Duodenal mucosa (tissue), 2 donors: ENCODE results near the gene BICD1.

Source experiments
- H3K27ac ChIP-seq: one replicate; pipeline ENCODE4 v1.7.0; 2013; ENCODE audit warnings: low read depth, low read length
- H3K27me3 ChIP-seq, 2 donors: one replicate each; pipeline ENCODE4 v1.7.0; 2013; ENCODE audit warnings: low read length in 2 of 2, control low read depth in 1 of 2; ENCODE audit not compliant: insufficient read depth in 2 of 2, control insufficient read depth in 1 of 2
- H3K36me3 ChIP-seq, 2 donors: one replicate each; pipeline ENCODE4 v1.7.0; 2013; ENCODE audit warnings: low read length in 2 of 2, control low read depth in 1 of 2; ENCODE audit not compliant: insufficient read depth in 2 of 2, control insufficient read depth in 1 of 2
- H3K4me1 ChIP-seq, 2 donors: one replicate each; pipeline ENCODE4 v1.7.0; 2013; ENCODE audit warnings: low read length in 2 of 2, control low read depth in 1 of 2; ENCODE audit not compliant: insufficient read depth in 2 of 2, control insufficient read depth in 1 of 2
- H3K4me3 ChIP-seq, 2 donors: one replicate each; pipeline ENCODE4 v1.7.0; 2013; ENCODE audit warnings: low read length in 2 of 2, low read depth in 1 of 2
- H3K9ac ChIP-seq, 2 donors: one replicate each; pipeline ENCODE4 v1.7.0; 2013; ENCODE audit warnings: low read length in 2 of 2, low read depth in 1 of 2
- H3K9me3 ChIP-seq, 2 donors: one replicate each; pipeline ENCODE4 v1.7.0; 2013; ENCODE audit warnings: low read length in 2 of 2, control low read depth in 1 of 2; ENCODE audit not compliant: control insufficient read depth in 1 of 2

BICD1 gene

DNA sequence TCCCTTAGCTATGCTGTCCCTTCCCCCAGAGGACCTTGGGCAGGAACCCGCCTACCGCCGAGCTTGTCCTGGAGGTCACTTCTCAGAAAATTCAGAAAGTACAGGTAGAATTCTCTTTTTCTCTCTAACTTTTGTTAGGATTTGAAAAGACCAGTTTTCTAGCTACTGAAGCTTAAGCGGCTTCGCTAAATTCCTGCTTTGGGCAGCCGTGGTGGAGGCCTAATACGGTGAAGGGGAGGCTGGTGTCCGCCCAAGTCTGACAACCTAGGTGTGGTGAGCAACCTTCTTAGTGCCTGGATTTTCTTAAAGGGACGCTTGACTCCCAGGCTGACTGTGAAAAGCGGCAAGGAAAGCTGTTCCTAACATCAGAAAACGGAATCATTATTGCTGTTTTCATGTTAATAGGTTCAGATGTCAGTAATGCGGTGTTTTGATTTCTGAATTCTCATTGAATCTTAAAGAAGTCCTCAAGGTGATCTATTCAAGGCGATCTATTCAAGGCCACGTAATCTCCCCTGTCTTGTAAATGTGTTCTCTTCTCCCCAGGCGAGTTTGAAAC, 293.5 kb downstream of the BICD1 start:
- peak overlapping the region; percentile 69 to 95 for H3K9ac ChIP-seq
- H3K4me1 ChIP-seq = peaks cover 14 to 17% of the 10 kb centered on the region in 2 donors
- H3K27ac ChIP-seq = peak overlapping the region; percentile 92
- peaks cover 0 to 3% of the 10 kb centered on the region in 2 donors for H3K27me3 ChIP-seq
- H3K4me3 ChIP-seq = peak overlapping the region; percentile 89 to 91
- no peaks in the 10 kb centered on the region for H3K9me3 ChIP-seq
- H3K36me3 ChIP-seq = no peaks in the 10 kb centered on the region

DNA sequence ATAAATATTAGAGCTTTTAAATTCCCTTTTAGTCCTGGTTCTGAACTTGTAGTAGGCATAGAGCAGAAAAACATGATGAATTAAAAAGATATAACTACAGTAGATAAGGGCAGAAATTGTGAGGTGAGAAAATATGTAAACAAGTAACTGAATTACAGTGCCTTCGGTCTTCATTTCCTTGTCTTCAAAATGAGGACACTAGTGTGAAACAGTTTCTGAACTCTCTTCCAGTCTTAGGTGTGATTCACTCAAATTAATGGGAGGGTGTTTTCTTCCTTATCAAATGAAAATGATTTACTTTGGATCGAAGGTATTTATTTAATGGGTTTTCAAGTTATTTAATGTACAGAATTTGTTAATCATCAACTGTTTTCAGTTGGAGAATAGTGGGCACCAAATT, 294.2 kb downstream of the BICD1 start:
- Histone ChIP-seq H3K27me3 (peaks cover 0 to 3% of the 10 kb centered on the region in 2 donors), H3K36me3 (no peaks in the 10 kb centered on the region), H3K27ac (peak overlapping the region; percentile 92), H3K9ac (peak overlapping the region; percentile 69 to 95), H3K4me1 (peaks cover 14 to 17% of the 10 kb centered on the region in 2 donors), H3K4me3 (peak overlapping the region; percentile 89 to 91), H3K9me3 (no peaks in the 10 kb centered on the region)

DNA sequence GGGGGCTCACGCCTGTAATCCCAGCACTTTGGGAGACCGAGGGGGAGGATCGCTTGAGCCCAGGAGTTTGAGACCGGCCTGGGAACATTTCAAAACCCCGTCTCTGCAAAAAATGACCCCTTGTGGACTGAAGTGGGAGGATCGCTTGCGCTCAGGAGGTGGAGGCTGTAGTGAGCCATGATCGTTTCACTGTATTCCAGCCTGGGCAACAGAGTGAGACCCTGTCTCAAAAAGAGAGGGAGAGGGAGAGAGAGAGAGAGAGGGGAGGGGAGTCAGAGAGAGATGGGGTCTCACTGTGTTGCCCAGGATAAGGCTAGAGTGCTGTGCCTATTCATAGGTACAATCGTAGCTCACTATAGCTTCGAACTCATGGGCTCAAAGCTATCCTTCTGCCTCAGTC, 295.5 kb downstream of the BICD1 start:
- no peak overlapping the region for H3K9ac ChIP-seq
- peak overlapping the region; percentile 17 to 40 for H3K4me3 ChIP-seq
- H3K27me3 ChIP-seq = peaks cover 0 to 3% of the 10 kb centered on the region in 2 donors
- no peaks in the 10 kb centered on the region for H3K36me3 ChIP-seq
- H3K4me1 ChIP-seq = peaks cover 14 to 17% of the 10 kb centered on the region in 2 donors
- H3K9me3 ChIP-seq = no peaks in the 10 kb centered on the region
- no peak overlapping the region for H3K27ac ChIP-seq

DNA sequence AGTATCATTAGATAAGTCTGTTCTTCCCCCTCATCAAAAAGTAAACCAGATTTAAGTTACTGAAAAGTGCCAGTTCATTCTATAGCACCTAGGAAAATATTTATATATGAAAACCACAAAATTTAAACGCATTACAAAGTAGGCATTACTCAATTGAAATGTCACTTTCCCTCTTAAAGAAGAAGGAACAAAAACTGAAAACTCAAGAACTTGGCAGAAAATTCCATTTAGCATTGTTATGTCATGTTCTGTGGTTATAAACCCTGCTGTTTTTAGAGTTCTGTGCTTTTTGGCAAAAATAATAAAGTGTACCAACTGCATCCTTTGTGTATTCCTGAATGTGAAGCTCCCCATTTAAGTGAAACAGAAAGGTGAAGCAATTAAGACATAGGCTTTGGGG, 296.3 kb downstream of the BICD1 start:
- Histone ChIP-seq H3K9ac (no peak overlapping the region), H3K36me3 (no peaks in the 10 kb centered on the region), H3K27me3 (peaks cover 0 to 3% of the 10 kb centered on the region in 2 donors), H3K4me1 (peaks cover 14 to 17% of the 10 kb centered on the region in 2 donors), H3K9me3 (no peaks in the 10 kb centered on the region), H3K27ac (no peak overlapping the region), H3K4me3 (no peak overlapping the region)

DNA sequence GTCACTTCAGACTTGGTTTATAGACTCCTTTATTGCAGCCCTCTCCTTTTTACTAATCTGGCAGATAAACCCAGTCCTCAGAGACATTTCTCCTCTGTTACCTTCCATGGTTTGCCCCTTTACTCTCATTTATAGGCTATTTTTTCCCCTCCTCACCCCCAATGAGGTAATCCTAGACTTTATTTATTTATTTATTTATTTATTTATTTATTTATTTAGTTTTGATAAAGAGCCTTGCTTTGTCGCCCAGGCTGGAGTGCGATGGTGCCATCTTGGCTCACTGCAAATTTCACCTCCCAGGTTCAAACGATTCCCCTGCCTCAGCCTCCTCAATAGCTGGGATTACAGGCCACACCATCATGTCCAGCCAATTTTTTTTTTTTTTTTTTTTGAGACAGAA, 301.1 kb downstream of the BICD1 start:
- H3K27ac ChIP-seq = no peak overlapping the region
- no peak overlapping the region for H3K4me3 ChIP-seq
- peaks cover 0 to 9% of the 10 kb centered on the region in 2 donors for H3K4me1 ChIP-seq
- H3K36me3 ChIP-seq = peaks cover 0 to 5% of the 10 kb centered on the region in 2 donors
- H3K9me3 ChIP-seq = no peaks in the 10 kb centered on the region
- no peaks in the 10 kb centered on the region for H3K27me3 ChIP-seq
- H3K9ac ChIP-seq = no peak overlapping the region

DNA sequence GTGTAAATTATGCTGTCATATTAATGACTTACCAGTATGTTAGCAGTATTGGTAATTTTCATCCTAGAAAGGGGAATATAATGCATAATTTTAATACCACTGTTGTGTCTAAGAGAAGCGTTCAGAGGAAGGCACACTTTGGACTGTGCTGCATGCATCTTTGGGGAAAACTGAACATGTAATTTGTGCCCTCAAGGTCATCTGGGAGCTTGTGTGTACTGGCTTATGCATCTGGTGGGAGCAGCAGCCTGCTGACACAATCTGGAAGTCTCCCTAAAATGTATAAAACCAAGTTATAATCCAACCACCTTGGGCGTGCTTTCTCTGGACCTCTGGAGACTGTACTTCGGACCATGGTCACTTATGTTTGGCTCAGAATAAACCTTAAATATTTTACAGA, 306.8 kb downstream of the BICD1 start:
- Histone ChIP-seq H3K4me3 (no peak overlapping the region), H3K9me3 (no peaks in the 10 kb centered on the region), H3K27ac (no peak overlapping the region), H3K27me3 (no peaks in the 10 kb centered on the region), H3K4me1 (peaks cover 0 to 4% of the 10 kb centered on the region in 2 donors), H3K36me3 (peaks cover 0 to 3% of the 10 kb centered on the region in 2 donors), H3K9ac (no peak overlapping the region)

DNA sequence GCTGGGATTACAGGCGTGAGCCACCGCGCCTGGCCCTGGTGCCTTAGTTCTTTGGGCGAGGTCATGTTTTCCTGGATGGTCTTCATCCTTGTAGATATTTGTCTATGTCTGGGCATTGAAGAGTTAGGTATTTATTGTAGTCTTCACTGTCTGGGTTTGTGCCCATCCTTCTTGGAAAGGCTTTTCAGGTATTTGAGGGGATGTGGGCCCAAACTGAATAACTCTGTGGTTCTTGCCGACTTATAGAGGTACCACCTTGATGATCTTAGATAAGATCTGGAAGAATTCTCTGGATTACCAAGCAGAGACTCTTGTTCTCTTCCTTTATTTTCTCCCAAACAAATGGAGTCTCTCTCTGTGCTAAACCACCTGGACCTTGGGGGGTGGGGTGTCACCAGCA, 311.6 kb downstream of the BICD1 start:
- no peak overlapping the region for H3K9ac ChIP-seq
- H3K27ac ChIP-seq = no peak overlapping the region
- H3K4me1 ChIP-seq = peaks cover 5 to 8% of the 10 kb centered on the region in 2 donors
- H3K4me3 ChIP-seq = no peak overlapping the region
- no peaks in the 10 kb centered on the region for H3K27me3 ChIP-seq
- H3K36me3 ChIP-seq = no peaks in the 10 kb centered on the region
- no peaks in the 10 kb centered on the region for H3K9me3 ChIP-seq

DNA sequence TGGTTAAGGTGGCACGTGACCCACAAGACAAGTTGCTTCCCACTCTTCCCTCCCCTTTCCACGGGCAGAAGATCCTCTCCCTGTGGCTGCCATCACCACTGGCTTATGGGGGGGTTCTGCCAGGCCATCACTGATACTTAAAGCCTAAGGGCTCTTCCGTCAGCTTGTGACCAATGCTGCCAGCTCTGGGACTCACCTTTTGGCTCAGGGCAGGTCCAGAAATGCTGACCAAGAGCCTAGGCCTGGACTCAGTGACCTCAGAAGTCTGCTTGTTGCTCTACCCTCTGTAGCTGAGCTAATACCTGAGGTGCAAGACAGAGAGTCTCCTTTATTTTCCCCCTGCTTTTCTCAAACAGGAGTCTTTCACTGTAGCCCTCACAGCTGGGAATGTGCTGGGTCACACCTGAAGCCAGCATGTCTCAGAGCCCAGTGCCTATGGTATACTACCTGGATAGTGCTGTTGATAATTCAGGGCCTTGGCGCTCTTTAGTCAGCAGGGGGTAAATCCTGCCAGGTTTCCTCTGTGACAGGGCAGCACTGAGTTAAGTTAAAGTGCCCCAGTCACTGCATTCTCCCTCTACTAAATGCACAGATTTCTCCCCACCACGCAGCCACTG, 312.4 kb downstream of the BICD1 start:
- H3K27me3 ChIP-seq = no peaks in the 10 kb centered on the region
- no peak overlapping the region for H3K9ac ChIP-seq
- H3K4me1 ChIP-seq = peaks cover 5% of the 10 kb centered on the region in 2 donors
- no peaks in the 10 kb centered on the region for H3K9me3 ChIP-seq
- H3K27ac ChIP-seq = no peak overlapping the region
- no peaks in the 10 kb centered on the region for H3K36me3 ChIP-seq
- no peak overlapping the region for H3K4me3 ChIP-seq

DNA sequence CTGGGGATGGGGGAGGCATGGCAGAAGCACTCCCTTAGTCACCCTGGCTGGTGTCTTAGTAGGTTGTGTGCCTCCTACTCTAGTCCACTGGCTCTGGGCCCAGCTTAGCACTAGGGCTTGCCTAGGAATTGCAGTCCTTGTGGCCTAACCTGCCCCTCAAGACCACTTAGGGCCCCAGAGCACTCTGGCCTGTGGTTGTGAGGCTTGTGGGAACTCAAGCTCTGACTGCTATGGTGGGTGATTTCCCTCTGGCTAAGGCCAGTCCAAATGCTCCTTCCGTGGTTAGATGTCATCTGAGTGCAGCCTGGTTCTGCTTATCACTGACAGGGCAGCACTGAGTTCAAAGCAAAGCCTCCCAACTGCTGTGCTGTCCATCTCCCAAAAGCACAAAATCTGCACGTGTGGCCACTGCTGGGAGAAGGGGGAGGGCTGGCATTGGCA, 312.9 kb downstream of the BICD1 start:
- Histone ChIP-seq H3K9me3 (no peaks in the 10 kb centered on the region), H3K27me3 (no peaks in the 10 kb centered on the region), H3K36me3 (no peaks in the 10 kb centered on the region), H3K9ac (no peak overlapping the region), H3K27ac (no peak overlapping the region), H3K4me1 (peaks cover 5% of the 10 kb centered on the region in 2 donors), H3K4me3 (no peak overlapping the region)

DNA sequence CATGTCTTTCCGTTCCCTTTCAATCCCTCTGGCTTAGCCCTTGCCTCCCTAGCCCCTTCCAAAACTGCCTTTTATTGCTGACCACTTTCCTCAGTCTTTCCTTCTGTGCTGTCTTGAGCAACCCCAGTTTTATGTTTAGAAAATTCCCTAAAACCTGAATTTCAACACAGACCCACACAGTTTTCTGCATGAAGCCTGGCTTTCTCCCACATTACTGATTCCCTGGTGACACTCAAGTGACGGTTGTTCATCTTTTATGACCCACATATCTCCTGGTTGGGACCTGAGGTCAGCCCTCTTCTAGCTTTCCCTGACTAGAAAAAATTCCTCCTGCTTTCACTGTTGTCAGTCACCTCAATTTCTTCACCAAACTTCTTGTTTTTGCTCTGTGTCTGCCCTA, 313.7 kb downstream of the BICD1 start:
- Histone ChIP-seq H3K4me1 (peaks cover 5% of the 10 kb centered on the region in 2 donors), H3K27ac (no peak overlapping the region)

More for the DNA sequence above, 313.7 kb downstream of the BICD1 start:
- Histone ChIP-seq H3K9me3 (no peaks in the 10 kb centered on the region), H3K27me3 (no peaks in the 10 kb centered on the region), H3K36me3 (no peaks in the 10 kb centered on the region), H3K4me3 (no peak overlapping the region), H3K9ac (no peak overlapping the region)
